Mammary epithelial cell (primary cell): ENCODE data around the gene OSM.

Experiments
- EZH2 ChIP-seq: IDR thresholded peaks from 2 replicates; pipeline ENCODE4 v1.6.1; 2012; ENCODE audit warnings: low read length, inconsistent platforms, borderline replicate concordance
- TF ChIP-seq, protein P1 (sequence below), 2 donors: IDR thresholded peaks in 1 of 2; conservative IDR thresholded peaks in 1 of 2; 2 replicates each; pipeline ENCODE4 v1.5.1; 2011 to 2012; ENCODE audit warnings: inconsistent platforms in 2 of 2, low read length in 2 of 2, mild to moderate bottlenecking in 2 of 2, control low read depth in 1 of 2, low read depth in 1 of 2; ENCODE audit not compliant: insufficient read depth in 1 of 2; ENCODE audit errors: extremely low read depth in 1 of 2

- TF ChIP-seq EZH2, result no peak
- TF ChIP-seq, protein P1, sequence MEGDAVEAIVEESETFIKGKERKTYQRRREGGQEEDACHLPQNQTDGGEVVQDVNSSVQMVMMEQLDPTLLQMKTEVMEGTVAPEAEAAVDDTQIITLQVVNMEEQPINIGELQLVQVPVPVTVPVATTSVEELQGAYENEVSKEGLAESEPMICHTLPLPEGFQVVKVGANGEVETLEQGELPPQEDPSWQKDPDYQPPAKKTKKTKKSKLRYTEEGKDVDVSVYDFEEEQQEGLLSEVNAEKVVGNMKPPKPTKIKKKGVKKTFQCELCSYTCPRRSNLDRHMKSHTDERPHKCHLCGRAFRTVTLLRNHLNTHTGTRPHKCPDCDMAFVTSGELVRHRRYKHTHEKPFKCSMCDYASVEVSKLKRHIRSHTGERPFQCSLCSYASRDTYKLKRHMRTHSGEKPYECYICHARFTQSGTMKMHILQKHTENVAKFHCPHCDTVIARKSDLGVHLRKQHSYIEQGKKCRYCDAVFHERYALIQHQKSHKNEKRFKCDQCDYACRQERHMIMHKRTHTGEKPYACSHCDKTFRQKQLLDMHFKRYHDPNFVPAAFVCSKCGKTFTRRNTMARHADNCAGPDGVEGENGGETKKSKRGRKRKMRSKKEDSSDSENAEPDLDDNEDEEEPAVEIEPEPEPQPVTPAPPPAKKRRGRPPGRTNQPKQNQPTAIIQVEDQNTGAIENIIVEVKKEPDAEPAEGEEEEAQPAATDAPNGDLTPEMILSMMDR (conservative IDR thresholded peaks at IDR 0.05 in 1 of 2, IDR thresholded peaks at IDR 0.05 in 1 of 2; ENCODE audit: extremely low read depth in 1 of 2, insufficient read depth in 1 of 2, low read depth in 1 of 2, low read length in 2 of 2), result peak in 1 of 2 donors; percentile 31
These were observed 20.5 kb downstream of the OSM start, which contains the start of gene LIF for GRCh38 chr22:30245985-30246813.
